Measurements from ENCODE around the gene ATP5F1E. TPM values are rescaled to one million over a fixed set of nuclear protein-coding genes. Genes with fewer than 3 reads are reported as not detected.

The ATP5F1E gene
- total RNA-seq, 1 experiment from 2014 or later, result 84.8 TPM

GRCh38 chr20:59033616-59034165 lies 1.6 kb upstream of the ATP5F1E start:
- H3K4me1 ChIP-seq (replicated peaks; ENCODE audit: insufficient read depth), result peaks cover 48% of the 10 kb centered on the region
- peak overlapping the region; percentile 79 for H3K4me2 ChIP-seq
- H3K36me3 ChIP-seq (ENCODE audit: low read depth), result peaks cover 56% of the 10 kb centered on the region
- no peak for DNase-seq
- H3K79me2 ChIP-seq (ENCODE audit: low read depth), result peaks cover 72% of the 10 kb centered on the region
- ChIA-PET POLR2A (ENCODE audit: unreplicated experiment) (no interaction called here), CTCF (interaction anchor here (0.6 kb wide), 1 partner anchor 178 kb away, joined by 5 read pairs; no protein-coding TSS in a partner anchor)
- TF ChIP-seq CTCF (conservative IDR thresholded peaks at IDR 0.05), result no peak
- TF ChIP-seq EZH2 (IDR thresholded peaks at IDR 0.05; ENCODE audit: low read depth), result no peak
- peak overlapping the region; percentile 64 for H3K27ac ChIP-seq
- H3K9me2 ChIP-seq (ENCODE audit: insufficient read depth), result no peaks in the 10 kb centered on the region
- H2AFZ ChIP-seq, result no peak overlapping the region
- H4K20me1 ChIP-seq (ENCODE audit: insufficient read depth), result peaks cover 40% of the 10 kb centered on the region
- H3F3A ChIP-seq (ENCODE audit: insufficient read depth, low read depth), result peaks cover 65% of the 10 kb centered on the region
- no TSS peak for BruUV-seq (replicated peaks)
- intact Hi-C loops (cut with micrococcal nuclease; ENCODE audit: unreplicated experiment), result loop anchor here (5.0 kb wide), 1 partner anchor 51 kb away; the partner anchor contains the start of gene NELFCD
- no peaks in the 10 kb centered on the region for H3K27me3 ChIP-seq (ENCODE audit: insufficient read depth, low read depth)
- no peaks in the 10 kb centered on the region for H3K9me3 ChIP-seq (ENCODE audit: insufficient read depth, low read depth)
- peak overlapping the region; percentile 80; the same call in 1 of the 2 replicates for H3K4me3 ChIP-seq

GRCh38 chr20:59033093-59033492 lies 958 bp upstream of the ATP5F1E start:
- ChIA-PET POLR2A (ENCODE audit: unreplicated experiment) (no interaction called here), CTCF (interaction anchor here (0.6 kb wide), 1 partner anchor 177 kb away, joined by 5 read pairs; no protein-coding TSS in a partner anchor)
- peaks cover 59% of the 10 kb centered on the region for H3F3A ChIP-seq (ENCODE audit: insufficient read depth, low read depth)
- H3K27me3 ChIP-seq (ENCODE audit: insufficient read depth, low read depth), result no peaks in the 10 kb centered on the region
- intact Hi-C loops (cut with micrococcal nuclease; ENCODE audit: unreplicated experiment), result loop anchor here (5.0 kb wide), 1 partner anchor 51 kb away; the partner anchor contains the start of gene NELFCD
- H3K4me3 ChIP-seq, result peak overlapping the region; percentile 80
- H3K4me1 ChIP-seq (replicated peaks; ENCODE audit: insufficient read depth), result peaks cover 50% of the 10 kb centered on the region
- no TSS peak for BruUV-seq (replicated peaks)
- H3K9me3 ChIP-seq (ENCODE audit: insufficient read depth, low read depth), result no peaks in the 10 kb centered on the region
- H3K79me2 ChIP-seq (ENCODE audit: low read depth), result peaks cover 72% of the 10 kb centered on the region
- no peak overlapping the region for H2AFZ ChIP-seq
- peaks cover 37% of the 10 kb centered on the region for H4K20me1 ChIP-seq (ENCODE audit: insufficient read depth)
- H3K36me3 ChIP-seq (ENCODE audit: low read depth), result peaks cover 56% of the 10 kb centered on the region
- TF ChIP-seq CTCF (conservative IDR thresholded peaks at IDR 0.05) (no peak), EZH2 (IDR thresholded peaks at IDR 0.05; ENCODE audit: low read depth) (no peak)
- peak in 1 of 2 experiments; percentile 10 for DNase-seq
- H3K9me2 ChIP-seq (ENCODE audit: insufficient read depth), result no peaks in the 10 kb centered on the region
- peak overlapping the region; percentile 79 for H3K4me2 ChIP-seq
- H3K27ac ChIP-seq, result peak overlapping the region; percentile 64

- intact Hi-C loops (cut with micrococcal nuclease; ENCODE audit: unreplicated experiment), result loop anchor here (1.0 to 5.0 kb wide), 2 partner anchors 21 to 50 kb away; partner anchors contain the start of gene NELFCD
- Histone ChIP-seq H2AFZ (peak overlapping the region; percentile 56), H3K4me3 (peak overlapping the region; percentile 80), H3K79me2 (ENCODE audit: low read depth) (peaks cover 72% of the 10 kb centered on the region), H3K4me2 (peak overlapping the region; percentile 79), H3K9me2 (ENCODE audit: insufficient read depth) (no peaks in the 10 kb centered on the region), H4K20me1 (ENCODE audit: insufficient read depth) (peaks cover 33% of the 10 kb centered on the region), H3K9me3 (ENCODE audit: insufficient read depth, low read depth) (no peaks in the 10 kb centered on the region), H3K36me3 (ENCODE audit: low read depth) (peaks cover 56% of the 10 kb centered on the region), H3K4me1 (replicated peaks; ENCODE audit: insufficient read depth) (peaks cover 51% of the 10 kb centered on the region), H3K27me3 (ENCODE audit: insufficient read depth, low read depth) (no peaks in the 10 kb centered on the region), H3K27ac (peak overlapping the region; percentile 64), H3F3A (ENCODE audit: insufficient read depth, low read depth) (peaks cover 55% of the 10 kb centered on the region)
- TF ChIP-seq EZH2 (IDR thresholded peaks at IDR 0.05; ENCODE audit: low read depth) (no peak), CTCF (conservative IDR thresholded peaks at IDR 0.05) (peak; percentile 29; the same call in 1 of the 2 replicates)
- POLR2A ChIA-PET (ENCODE audit: unreplicated experiment), result interaction anchor here (0.6 to 1.0 kb wide), 5 partner anchors 22 to 953 kb away, joined by 3 to 24 read pairs (median 6); no protein-coding TSS in a partner anchor
- no peak for DNase-seq
- BruUV-seq (replicated peaks), result TSS peak; percentile 100
- CTCF ChIA-PET, result no interaction called here
These were observed 551 bp upstream of the ATP5F1E start for GRCh38 chr20:59032713-59033059.

Data from PC-9 (cell line).